GM23338 (cell line): Measurements from ENCODE around the gene C20orf173. TPM values are rescaled to one million over a fixed set of nuclear protein-coding genes. Genes with fewer than 3 reads are reported as not detected.

ENCODE experiments used
- ATAC-seq: fragments of 200-7000 bp; cut with Tn5 transposase; 3 replicates; pipeline ENCODE4 v1.9.1; 2020
- DNase-seq: peaks from one replicate; pipeline ENCODE4 v3.0.0-alpha.2; 2015; ENCODE audit warnings: low spot score
- H2AFZ ChIP-seq: fragments of 200-600 bp; sonication (generic); 2 replicates; pipeline ENCODE4 v1.8.0; 2016; ENCODE audit warnings: antibody characterized with exemption, mild to moderate bottlenecking, moderate library complexity
- H3F3A ChIP-seq: fragments of 200-600 bp; sonication (generic); replicated peaks from 2 replicates; pipeline ENCODE4 v1.8.0; 2017; ENCODE audit warnings: antibody characterized with exemption, mixed run types, low read depth
- H3K27ac ChIP-seq: fragments of 200-600 bp; sonication (generic); 2 replicates; pipeline ENCODE4 v1.6.1; 2016; ENCODE audit warnings: low read depth
- H3K27me3 ChIP-seq: fragments of 200-600 bp; sonication (generic); 2 replicates; pipeline ENCODE4 v1.8.0; 2016; ENCODE audit warnings: mild to moderate bottlenecking, mixed run types, moderate library complexity; ENCODE audit not compliant: insufficient read depth
- H3K36me3 ChIP-seq: fragments of 200-600 bp; sonication (generic); 2 replicates; pipeline ENCODE4 v1.8.0; 2016; ENCODE audit warnings: mild to moderate bottlenecking; ENCODE audit not compliant: insufficient read depth
- H3K4me1 ChIP-seq: fragments of 200-600 bp; sonication (generic); 2 replicates; pipeline ENCODE4 v1.8.0; 2016; ENCODE audit warnings: mild to moderate bottlenecking, moderate library complexity; ENCODE audit not compliant: insufficient read depth
- H3K4me2 ChIP-seq: fragments of 200-600 bp; sonication (generic); 2 replicates; pipeline ENCODE4 v1.7.1; 2017; ENCODE audit warnings: mixed run types
- H3K4me3 ChIP-seq: fragments of 200-600 bp; sonication (generic); 2 replicates; pipeline ENCODE4 v1.6.1; 2016; ENCODE audit warnings: mixed run types
- H3K79me2 ChIP-seq: fragments of 200-600 bp; sonication (generic); replicated peaks from 2 replicates; pipeline ENCODE4 v1.8.0; 2017; ENCODE audit warnings: mild to moderate bottlenecking; ENCODE audit not compliant: insufficient read depth
- H3K9me2 ChIP-seq: fragments of 200-600 bp; sonication (generic); 2 replicates; pipeline ENCODE4 v1.8.0; 2017; ENCODE audit not compliant: insufficient read depth
- H4K20me1 ChIP-seq: fragments of 200-600 bp; sonication (generic); replicated peaks from 2 replicates; pipeline ENCODE4 v1.8.0; 2017; ENCODE audit warnings: mild to moderate bottlenecking; ENCODE audit not compliant: insufficient read depth
- H3K27ac Mint-ChIP-seq: 2 replicates; pipeline ENCODE4 v1.8.0; 2020; ENCODE audit warnings: inconsistent platforms, mild to moderate bottlenecking, moderate library complexity, mixed read lengths
- H3K27me3 Mint-ChIP-seq: 3 replicates; pipeline ENCODE4 v1.8.0; 2022; ENCODE audit warnings: low read depth, mild to moderate bottlenecking, moderate library complexity, mixed read lengths, inconsistent platforms; ENCODE audit not compliant: insufficient read depth, poor library complexity
- H3K36me3 Mint-ChIP-seq: 3 replicates; pipeline ENCODE4 v1.8.0; 2021; ENCODE audit warnings: low read depth, mild to moderate bottlenecking, inconsistent platforms, moderate library complexity, mixed read lengths
- H3K4me1 Mint-ChIP-seq: 3 replicates; pipeline ENCODE4 v1.8.0; 2020; ENCODE audit warnings: mild to moderate bottlenecking, inconsistent platforms, mixed read lengths
- H3K4me3 Mint-ChIP-seq: 3 replicates; pipeline ENCODE4 v1.8.0; 2021; ENCODE audit warnings: moderate library complexity, mild to moderate bottlenecking, inconsistent platforms, mixed read lengths
- H3K9me3 Mint-ChIP-seq: 3 replicates; pipeline ENCODE4 v1.8.0; 2020; ENCODE audit warnings: moderate library complexity, mild to moderate bottlenecking, inconsistent platforms, mixed read lengths
- CTCF ChIP-seq, 2 experiments: fragments of 200-600 bp in 1 of 2; sonication (generic) in 1 of 2; conservative IDR thresholded peaks; 2 replicates each; pipeline versions ENCODE4 v1.5.1 to v1.6.1; 2016 to 2017; ENCODE audit warnings: antibody characterized with exemption in 2 of 2, low read depth in 2 of 2, mild to moderate bottlenecking in 2 of 2, moderate library complexity in 1 of 2
- ETS1 ChIP-seq: IDR thresholded peaks from 2 replicates; pipeline ENCODE4 v1.6.1; 2016; ENCODE audit warnings: antibody characterized with exemption
- EZH2 ChIP-seq: fragments of 200-600 bp; sonication (generic); IDR thresholded peaks from one replicate; pipeline ENCODE4 v1.8.0; 2017; ENCODE audit warnings: antibody characterized with exemption, mild to moderate bottlenecking, low read depth; ENCODE audit not compliant: unreplicated experiment
- JUNB ChIP-seq: IDR thresholded peaks from one replicate; pipeline ENCODE4 v1.6.1; 2016; ENCODE audit warnings: antibody characterized with exemption; ENCODE audit not compliant: unreplicated experiment
- POLR2AphosphoS5 ChIP-seq: IDR thresholded peaks from 2 replicates; pipeline ENCODE4 v1.6.1; 2016; ENCODE audit warnings: antibody characterized with exemption, low read depth
- REST ChIP-seq: IDR thresholded peaks from one replicate; pipeline ENCODE4 v1.6.1; 2018; ENCODE audit warnings: antibody characterized with exemption; ENCODE audit not compliant: unreplicated experiment
- ZNF114 ChIP-seq: fragments of 250-450 bp; sonication (Bioruptor Pico); IDR thresholded peaks from 2 replicates; pipeline ENCODE4 v1.5.0; 2020; ENCODE audit warnings: mild to moderate bottlenecking, moderate library complexity
- ZNF331 ChIP-seq: fragments of 250-450 bp; sonication (Bioruptor Pico); IDR thresholded peaks from 2 replicates; pipeline ENCODE4 v1.5.0; 2020; ENCODE audit warnings: low read depth, mild to moderate bottlenecking, moderate library complexity
- ZNF462 ChIP-seq: fragments of 250-450 bp; sonication (Bioruptor Pico); IDR thresholded peaks from 2 replicates; pipeline ENCODE4 v1.5.0; 2020; ENCODE audit warnings: mild to moderate bottlenecking, moderate library complexity
- polyA plus RNA-seq: library from polyadenylated mRNA; unstranded; fragments of >200 nt; fragmentation: Nextera tagmentation; extraction: Ambion mirVana; gene quantifications from 2 replicates; pipeline ENCODE4 v1.2.1, GENCODE V29; 2016
- total RNA-seq: library from RNA; depleted of rRNA; stranded (reverse); fragments of >200 nt; shearing (Covaris generic); gene quantifications from 2 replicates; pipeline ENCODE4 v1.2.3, GENCODE V29; 2014

The C20orf173 gene
- total and polyA plus RNA-seq, 2 experiments from 2014 or later: not detected

- peaks cover 16% of the 10 kb centered on the region for H3K9me3 Mint-ChIP-seq
- TF ChIP-seq ZNF114 (CRISPR knock-in tag): no peak
- no peak for TF ChIP-seq EZH2
- no peak for TF ChIP-seq REST
- TF ChIP-seq POLR2AphosphoS5: no peak
- TF ChIP-seq ZNF462: no peak
- no peak for TF ChIP-seq ETS1
- no peak for TF ChIP-seq JUNB
- no peak for TF ChIP-seq CTCF (conservative IDR thresholded peaks at IDR 0.05; ENCODE audit: low read depth in 2 of 2)
- no peak for TF ChIP-seq ZNF331 (CRISPR knock-in tag)
- no peak overlapping the region for H3K4me3 Mint-ChIP-seq
- H3K27ac Mint-ChIP-seq: no peak overlapping the region
- Histone ChIP-seq H2AFZ (no peak overlapping the region), H3K4me3 (no peak overlapping the region), H3K4me1 (no peaks in the 10 kb centered on the region), H3K27ac (no peak overlapping the region), H3K36me3 (no peaks in the 10 kb centered on the region), H4K20me1 (no peaks in the 10 kb centered on the region), H3F3A (no peaks in the 10 kb centered on the region), H3K27me3 (no peaks in the 10 kb centered on the region), H3K9me2 (no peaks in the 10 kb centered on the region), H3K4me2 (no peak overlapping the region), H3K79me2 (no peaks in the 10 kb centered on the region)
- H3K4me1 Mint-ChIP-seq: no peaks in the 10 kb centered on the region
- H3K27me3 Mint-ChIP-seq: peaks cover 2% of the 10 kb centered on the region
- no peak for DNase-seq
- peaks cover 8% of the 10 kb centered on the region for H3K36me3 Mint-ChIP-seq
- ATAC-seq: no peak
Measured at GRCh38 chr20:35576816-35577215, 47.4 kb upstream of the C20orf173 start.
